ENCODE data around the gene VMP1.
A peak's percentile ranks its signal among the peaks of the same experiment; 100 is the strongest.

The VMP1 gene

DNA sequence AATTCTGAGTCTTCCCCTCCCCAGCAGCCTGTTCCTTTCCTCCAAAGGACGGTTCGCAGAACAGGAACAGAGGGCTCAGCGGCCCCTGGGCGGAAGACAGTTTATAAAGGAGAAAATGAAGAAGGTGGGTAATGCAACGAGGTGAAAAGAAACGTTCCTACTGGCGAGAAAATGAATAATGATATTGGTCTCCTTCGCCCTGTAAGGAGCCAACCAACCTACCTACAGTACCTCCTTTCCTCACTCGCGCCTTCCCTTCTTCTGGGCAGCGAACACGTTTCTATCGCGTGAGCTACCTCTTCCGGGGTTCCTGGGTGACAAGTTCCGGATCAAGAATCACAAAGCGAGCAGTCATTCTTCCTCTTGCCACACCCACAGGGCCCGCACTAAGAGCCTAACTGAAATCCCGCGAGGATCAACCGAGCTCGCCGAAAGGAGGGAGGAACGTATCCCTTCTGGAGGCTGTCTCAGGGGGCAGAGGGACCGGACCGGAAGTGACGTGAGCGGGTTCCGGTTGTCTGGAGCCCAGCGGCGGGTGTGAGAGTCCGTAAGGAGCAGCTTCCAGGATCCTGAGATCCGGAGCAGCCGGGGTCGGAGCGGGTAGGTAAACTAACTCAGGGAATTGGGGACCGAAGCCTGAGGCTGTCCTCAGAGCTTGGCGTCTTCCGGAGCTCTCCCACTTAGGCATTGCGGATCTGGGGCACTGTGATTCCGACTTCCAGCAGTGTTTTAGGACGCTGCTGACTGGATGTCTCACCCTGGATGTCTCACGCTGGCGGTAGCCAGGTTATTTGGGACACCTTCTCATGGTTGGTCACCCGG, at the start of gene VMP1, which contains the start of gene PTRH2:
VMP1 (plus strand) TSS at position 506 of the 822 bp plus-strand sequence. CDS start 23,793 bp downstream, outside the sequence.
PTRH2 (minus strand) TSS at position 282 of the 822 bp plus-strand sequence. CDS start 9,452 bp downstream, outside the sequence.
- peak; percentile 100 for DNase-seq (ENCODE audit: low spot score)

DNA sequence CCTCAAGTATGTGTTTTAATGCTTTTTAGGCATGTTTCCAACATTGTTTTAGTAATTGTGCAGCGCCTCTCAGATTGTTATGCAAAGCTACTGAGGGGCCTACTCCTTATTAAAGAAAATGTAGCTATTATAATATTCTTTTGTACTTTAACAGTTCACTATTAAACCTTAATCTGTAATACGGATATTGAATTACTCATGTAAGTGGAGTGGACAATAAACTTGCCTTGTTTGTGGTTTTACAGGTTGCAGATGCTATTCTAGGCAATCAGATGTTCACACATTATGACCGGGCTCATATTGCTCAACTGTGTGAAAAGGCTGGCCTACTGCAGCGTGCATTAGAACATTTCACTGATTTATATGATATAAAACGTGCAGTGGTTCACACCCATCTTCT, 41.2 kb upstream of the VMP1 start:
- DNase-seq (ENCODE audit: low spot score): no peak

DNA sequence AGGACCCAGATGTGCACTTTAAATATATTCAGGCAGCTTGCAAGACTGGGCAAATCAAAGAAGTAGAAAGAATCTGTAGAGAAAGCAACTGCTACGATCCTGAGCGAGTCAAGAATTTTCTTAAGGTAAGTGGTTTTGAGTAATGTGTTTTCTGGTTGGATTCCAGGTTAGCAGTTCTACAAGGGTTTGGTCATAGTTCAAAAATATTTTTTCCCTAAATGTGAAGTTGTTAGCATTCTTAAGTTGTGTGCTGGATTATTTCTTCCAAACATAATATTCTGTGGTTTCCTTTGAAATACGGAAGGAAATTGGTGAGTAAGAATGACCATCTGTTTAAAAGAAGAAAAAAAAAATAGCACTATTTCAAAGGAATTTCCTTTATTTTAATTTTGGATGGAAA, 38.6 kb upstream of the VMP1 start:
- DNase-seq (ENCODE audit: low spot score): no peak

DNA sequence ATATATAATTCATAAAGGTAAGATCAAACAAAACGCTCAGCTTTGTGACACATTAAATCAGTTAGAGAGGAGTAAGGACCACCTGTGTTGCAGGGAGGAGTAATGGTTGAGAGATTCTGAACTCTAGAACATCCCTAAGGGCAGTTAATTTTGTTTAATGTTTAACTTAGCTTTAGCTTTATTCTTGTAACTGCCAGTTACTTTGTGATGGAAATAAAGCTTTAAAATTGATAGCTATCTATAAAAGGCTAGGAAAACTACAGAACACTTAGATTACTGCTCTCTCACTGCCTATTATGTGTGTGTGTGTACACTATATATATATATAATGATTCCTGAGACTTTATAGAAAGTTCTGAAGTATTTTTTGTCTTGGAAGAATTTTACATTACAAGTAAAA, 38.0 kb upstream of the VMP1 start:
- no peak for DNase-seq (ENCODE audit: low spot score)

DNA sequence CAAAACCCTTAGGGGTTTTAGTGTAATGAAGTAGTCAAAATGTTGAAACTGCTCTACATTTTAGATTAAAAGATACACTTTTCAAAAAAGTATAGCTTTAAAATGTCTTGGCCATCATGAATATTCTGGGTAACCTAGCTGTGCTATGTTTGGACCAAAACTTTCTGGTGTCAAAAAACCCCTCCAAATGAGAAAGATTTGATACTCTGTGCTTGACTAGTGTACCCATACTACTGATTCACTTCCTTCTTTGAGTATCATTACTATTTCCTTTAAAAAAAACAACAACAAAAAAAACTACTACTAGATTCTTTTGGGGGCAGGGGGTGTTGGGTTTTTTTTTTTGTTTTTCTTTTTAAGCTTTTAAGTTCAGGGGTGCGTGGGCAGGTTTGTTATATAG, 37.5 kb upstream of the VMP1 start:
- no peak for DNase-seq (ENCODE audit: low spot score)

DNA sequence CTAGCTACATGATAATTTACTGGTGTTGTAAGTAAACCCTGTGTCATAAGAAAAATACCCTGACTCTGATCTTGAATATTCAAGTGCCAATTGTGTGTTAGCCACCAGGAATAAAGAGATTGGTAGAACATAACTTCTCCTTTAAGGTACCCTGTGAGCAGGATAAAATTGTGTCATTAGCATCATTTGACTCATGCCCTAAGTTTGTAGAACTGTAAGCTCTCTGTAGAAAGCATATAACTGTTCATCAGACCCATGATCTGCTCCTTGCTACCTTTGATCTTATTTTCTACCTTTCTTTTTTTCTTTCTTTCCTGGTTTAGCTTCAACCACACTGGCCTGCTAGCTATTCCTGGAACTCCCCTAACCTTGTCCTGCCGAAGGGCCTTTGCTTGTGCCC, 36.1 kb upstream of the VMP1 start:
- DNase-seq (ENCODE audit: low spot score): no peak

DNA sequence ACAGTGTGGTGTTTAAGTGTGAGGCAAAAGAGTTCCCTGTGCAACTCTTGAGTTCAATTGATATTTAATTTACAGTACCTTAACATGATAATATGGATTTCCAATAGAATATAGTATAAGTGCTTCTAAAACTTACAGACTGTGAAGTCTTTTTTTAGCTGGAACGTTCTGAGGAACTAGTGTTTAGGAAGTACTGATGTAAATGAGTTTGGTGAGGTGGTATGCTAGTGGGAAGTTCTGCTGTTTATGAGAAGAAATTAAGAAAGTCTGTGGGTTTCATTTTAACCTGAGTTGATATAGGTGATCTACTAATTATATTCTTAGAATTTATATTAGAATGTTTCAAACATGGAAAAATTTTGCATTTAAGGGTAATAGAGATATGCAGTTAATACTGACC, 32.2 kb upstream of the VMP1 start:
- no peak for DNase-seq (ENCODE audit: low spot score)

DNA sequence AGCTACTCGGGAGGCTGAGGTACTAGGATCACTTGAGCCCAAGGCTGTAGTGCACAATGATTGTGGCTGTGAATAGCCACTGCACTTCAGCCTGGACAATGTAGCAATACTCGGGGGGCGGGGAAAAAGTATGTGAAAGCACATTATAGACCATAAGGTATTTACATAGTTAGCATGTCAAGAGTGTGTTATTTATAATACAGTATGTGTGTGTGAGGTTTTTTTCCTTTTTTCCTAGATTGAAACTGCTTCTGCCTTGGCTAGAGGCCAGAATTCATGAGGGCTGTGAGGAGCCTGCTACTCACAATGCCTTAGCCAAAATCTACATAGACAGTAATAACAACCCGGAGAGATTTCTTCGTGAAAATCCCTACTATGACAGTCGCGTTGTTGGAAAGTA, 30.7 kb upstream of the VMP1 start:
- DNase-seq (ENCODE audit: low spot score): no peak

DNA sequence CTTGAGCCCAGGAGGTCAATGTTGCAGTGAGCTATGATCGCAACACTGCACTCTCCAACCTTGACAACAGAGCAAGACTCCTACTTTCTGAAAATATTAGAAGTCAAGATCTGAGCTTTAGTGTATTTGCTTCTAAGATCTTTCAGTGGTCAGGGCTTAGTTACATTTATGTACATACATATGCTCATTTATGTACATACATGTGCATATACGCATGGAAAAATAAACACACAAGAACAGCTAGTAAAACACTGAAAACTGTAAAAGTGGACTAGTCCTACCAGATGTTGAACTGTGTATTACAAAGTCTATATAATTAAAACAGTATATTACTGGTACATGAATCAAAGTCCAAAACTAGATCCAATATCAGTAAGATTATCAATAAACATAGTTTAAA, 28.5 kb upstream of the VMP1 start:
- no peak for DNase-seq (ENCODE audit: low spot score)

DNA sequence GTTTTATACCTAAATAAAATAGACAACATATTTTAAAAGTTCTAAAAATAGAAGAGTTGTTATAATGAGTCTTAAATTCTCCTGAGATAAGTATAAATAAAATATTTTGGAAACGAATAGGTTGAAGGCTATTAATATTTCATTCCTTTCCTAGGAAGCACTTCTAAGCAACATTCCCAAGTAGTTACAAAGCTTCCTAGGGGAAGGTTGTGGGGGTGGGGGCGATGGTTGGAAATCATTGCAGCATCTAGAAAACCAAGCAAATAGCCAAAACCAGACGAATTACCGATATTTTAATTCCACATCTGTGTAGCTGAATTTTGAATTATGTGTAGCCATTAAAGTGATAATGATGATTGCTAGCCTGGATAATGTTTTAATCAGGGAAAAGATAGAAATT, 27.1 kb upstream of the VMP1 start:
- no peak for DNase-seq (ENCODE audit: low spot score)

DNA sequence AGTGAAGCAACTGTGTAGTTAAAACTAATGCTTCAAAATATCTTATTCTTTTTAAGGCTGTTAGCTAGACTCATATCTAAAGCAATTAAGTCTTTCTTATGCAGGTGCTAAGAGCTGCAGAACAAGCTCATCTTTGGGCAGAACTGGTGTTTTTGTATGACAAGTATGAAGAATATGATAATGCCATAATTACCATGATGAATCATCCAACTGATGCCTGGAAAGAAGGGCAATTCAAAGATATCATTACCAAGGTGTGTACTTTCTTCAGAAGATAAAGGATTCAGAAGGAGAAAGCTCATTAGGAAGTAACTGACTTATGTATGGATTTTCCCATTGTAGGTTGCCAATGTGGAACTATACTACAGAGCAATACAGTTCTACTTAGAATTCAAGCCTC, 24.2 kb upstream of the VMP1 start:
- no peak for DNase-seq (ENCODE audit: low spot score)

DNA sequence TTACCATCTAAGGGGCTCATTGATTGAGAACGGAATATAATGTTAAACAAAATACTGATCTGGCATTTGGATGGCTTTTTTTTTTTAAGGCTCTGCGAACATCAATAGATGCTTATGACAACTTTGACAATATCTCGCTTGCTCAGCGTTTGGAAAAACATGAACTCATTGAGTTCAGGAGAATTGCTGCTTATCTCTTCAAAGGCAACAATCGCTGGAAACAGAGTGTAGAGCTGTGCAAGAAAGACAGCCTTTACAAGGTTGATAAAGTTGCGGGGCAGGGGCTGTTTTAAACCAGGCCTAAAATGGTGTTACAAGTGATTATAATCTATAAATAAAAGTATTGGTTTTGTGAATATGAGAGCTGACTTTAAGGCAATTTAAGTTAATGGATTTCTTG, 22.5 kb upstream of the VMP1 start:
- no peak for DNase-seq (ENCODE audit: low spot score)

DNA sequence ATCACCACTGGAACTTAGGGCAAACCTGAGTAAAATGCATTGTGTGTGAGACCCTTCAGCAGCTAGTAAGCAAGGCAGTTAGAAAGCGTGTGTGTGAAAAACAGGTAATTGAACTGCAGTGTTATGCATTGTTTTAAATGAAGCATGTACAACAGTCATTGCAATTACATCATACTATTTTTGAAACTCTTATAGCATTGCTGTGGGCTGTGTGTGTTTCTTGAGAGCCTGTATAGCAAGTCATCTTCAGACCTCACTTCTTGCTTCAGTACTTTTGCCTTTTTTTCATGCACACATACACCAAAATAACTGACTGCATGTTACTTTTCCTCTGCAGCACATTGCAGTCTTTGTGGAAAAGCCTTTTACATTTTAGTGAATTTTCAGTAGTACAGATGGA, 19.4 kb upstream of the VMP1 start:
- no peak for DNase-seq (ENCODE audit: low spot score)

DNA sequence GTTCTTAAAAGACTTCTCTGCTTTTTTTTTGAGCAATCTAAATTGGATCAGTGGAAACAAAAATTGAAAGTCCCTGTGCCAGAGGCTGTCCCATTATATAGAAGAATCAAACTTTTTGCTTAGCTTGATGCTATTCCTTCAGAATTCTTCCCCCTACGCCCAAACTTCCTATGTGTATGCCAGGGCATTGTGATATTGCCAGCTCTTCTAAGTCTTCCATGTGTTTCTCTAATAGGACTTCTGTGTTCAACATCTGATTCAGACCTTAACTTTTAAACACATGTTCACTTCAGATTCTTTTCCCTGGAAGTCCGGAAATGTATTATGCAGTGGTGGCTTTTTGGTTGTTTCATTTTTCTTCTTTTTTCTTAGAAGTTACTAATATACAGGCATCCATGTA, 19.0 kb upstream of the VMP1 start:
- DNase-seq (ENCODE audit: low spot score): no peak

DNA sequence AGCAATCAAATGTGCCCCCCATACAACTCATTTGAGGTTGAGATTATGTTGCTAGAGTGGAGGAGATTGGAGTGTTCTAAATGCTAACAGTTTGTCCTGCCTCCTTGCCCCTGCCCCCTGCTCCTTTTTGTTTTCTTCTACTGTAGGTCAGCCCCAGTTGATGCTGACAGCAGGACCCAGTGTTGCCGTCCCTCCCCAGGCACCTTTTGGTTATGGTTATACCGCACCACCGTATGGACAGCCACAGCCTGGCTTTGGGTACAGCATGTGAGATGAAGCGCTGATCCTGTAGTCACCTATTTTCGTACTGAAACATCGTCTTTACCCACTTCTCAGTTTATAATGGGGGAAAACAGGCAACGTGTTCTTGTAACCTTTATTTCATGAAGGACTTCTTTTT, 13.9 kb upstream of the VMP1 start:
- no peak for DNase-seq (ENCODE audit: low spot score)

DNA sequence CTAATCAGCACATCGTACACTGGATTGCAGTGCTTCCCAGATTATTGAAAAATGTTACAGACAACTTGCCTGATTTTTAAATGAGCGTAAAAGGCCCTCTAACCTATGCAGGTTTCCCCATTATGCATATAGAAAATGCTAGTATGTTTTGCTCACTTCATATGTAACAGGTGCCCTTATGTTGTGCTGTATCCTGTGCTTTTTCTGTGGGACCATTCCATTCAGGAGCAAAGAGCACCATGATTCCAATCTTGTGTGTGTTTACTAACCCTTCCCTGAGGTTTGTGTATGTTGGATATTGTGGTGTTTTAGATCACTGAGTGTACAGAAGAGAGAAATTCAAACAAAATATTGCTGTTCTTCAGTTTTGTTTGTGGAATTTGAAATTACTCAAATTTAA, 13.1 kb upstream of the VMP1 start:
- DNase-seq (ENCODE audit: low spot score): no peak

DNA sequence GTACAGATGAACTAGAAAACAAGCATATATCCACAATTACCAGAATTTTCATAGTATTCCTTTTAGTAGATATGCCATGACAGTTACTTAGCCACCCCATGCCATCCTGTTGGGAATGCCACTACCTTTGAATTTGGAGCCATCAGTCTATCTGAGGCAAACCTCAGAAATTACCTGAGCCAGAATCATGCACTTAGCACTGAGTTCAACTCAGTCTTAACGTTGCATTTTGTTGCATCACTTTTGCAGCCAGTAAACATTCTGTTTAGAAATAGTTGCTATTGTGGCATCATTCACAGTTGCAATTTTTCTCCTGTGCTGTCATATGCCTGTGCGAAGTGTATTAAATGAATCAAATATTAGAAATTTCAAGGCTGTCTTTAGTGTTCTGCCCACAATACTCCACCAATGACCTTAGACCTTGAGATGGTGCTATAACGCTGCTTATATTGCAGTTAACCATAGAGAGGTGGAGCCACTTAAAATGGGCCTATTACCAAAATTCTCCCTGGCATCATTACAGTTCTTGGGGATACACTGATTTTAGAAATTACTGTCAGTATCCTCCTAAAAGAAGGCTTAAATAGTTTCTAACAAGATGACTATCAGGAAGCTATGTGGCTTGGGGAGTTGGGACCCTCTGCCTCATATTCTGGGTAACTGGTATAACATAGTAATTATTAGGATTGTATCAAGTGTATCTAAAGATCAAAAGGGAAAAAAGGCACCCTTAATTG, 11.3 kb upstream of the VMP1 start:
- DNase-seq (ENCODE audit: low spot score): no peak

DNA sequence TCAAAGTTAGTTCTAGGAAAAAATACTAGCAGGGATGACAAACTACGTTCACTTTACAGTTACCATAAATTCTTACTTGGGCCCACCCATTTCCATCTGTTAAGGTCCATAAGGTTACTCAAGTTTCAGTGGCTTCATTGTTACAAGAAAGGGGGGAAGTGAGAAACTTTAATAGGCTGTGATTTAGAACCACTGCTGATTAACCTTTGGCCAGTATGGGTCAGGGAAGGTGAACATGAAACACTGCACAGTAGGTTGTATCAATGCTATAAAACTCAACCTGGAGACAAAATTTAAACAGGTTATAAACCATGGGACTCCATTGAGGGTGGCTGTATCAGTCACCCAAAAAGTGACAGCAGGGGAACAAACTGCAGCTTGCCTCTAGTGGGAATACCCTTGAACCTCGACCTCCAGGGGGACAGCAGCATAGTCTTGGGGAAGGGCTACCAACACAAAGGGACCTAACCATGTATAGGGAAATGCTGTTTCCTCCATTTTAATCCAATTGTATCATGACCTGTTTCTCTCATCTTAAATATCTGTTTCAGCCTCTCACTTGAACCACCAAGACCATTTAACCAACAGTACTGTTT, 10.7 kb upstream of the VMP1 start:
- DNase-seq (ENCODE audit: low spot score): no peak

DNA sequence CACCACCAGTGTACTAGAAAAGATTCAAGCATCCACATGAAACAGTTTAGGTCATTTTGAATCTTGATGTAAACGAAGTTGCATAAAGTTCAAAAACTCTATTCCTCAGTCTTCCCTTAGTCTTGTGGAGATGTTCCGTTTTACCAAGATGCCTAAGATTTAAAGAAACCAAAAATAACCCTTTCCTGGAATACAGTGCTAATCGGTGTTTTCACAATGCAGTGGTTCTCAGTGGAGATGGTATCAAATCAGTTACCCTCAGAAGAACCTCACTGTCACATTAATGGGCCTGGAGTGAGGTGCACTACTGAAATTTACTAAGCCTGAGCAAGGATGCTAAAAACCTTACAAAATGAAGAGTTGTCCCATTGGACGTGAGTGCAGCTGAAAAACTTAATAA, 9.3 kb upstream of the VMP1 start:
- DNase-seq (ENCODE audit: low spot score): no peak

DNA sequence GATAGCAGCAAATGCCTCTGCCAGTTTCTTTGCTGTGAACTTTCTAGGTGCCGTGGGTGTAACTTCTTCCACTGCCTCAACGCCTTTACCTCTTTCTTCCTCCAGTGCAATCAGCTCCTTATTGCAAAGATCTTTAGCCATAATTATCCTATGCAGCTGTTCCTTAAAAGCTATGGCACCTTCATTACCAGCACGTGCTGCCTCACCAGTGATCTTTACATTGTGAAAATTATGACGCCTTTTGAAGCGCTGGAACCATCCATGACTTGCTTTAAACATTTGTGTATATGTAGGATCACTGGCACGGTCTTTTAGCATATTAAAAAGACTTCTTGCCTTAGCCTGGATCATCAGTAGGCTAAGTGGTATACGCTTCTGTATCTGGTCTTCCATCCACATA, 8.2 kb upstream of the VMP1 start:
- no peak for DNase-seq (ENCODE audit: low spot score)

DNA sequence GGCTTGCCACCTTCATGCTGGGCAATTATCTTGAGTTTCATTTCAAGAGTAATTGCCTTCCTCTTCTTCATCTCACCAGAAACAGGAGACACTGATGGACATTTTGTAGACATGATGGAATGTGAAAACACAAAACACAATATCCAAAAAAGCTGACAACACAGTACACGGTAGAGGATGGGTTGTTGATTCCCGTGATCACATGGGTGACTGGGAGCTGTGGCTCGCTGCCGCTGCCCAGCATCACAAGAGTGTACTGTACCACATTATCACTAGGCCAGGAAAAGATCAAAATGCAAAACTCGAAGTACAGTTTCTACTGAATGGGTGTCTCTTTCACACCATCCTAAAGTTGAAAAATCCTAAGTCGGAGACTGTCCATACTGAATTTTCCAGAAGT, 7.7 kb upstream of the VMP1 start:
- no peak for DNase-seq (ENCODE audit: low spot score)

DNA sequence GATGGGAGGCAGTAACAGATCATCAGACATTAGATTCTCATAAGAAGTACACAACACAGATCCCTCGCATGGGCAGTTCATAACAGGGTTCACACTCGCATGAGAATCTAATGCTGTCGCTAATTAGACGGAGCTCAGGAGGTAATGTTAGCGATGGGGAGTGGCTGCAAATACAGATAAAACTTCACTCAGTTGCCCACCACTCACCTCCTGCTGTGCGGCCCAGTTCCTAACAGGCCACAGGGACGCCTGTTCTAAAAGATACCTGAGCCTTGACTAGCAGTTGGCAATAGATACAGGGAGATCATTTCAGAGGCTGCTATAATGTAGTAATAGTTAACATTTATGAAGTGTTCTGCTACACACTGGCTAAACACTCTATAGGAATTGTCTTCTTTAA, 5.2 kb upstream of the VMP1 start:
- no peak for DNase-seq (ENCODE audit: low spot score)

DNA sequence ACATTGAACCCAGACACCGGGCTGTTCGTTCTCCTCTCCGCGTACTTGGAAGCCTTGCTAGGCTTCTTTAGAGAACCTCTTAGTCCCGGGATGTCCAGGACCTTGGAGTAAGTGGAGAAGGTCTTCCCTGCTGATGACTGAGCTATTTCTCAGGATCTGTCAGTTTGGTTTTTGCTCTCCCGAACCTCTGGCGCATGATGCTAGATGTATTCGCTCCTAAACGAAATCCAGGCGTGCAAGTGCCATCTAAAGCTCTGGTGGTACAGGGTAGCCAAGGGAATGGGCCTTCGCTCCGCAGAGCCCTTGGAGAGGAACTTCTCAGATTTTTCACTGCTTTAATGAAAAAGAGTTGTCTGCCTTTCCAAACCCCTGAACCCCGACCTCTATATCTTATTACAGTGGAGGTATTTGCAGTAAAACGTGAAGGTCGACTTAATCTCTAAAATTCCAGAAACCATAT, 547 bp downstream of the VMP1 start:
- no peak for DNase-seq (ENCODE audit: low spot score)
